Measurements from ENCODE around the gene SLC9A7. TPM values are rescaled to one million over a fixed set of nuclear protein-coding genes. Genes with fewer than 3 reads are reported as not detected.

SLC9A7 gene
- total and polyA plus RNA-seq, 2 experiments from 2014 or later, result 2.5 to 15.4 TPM

DNA sequence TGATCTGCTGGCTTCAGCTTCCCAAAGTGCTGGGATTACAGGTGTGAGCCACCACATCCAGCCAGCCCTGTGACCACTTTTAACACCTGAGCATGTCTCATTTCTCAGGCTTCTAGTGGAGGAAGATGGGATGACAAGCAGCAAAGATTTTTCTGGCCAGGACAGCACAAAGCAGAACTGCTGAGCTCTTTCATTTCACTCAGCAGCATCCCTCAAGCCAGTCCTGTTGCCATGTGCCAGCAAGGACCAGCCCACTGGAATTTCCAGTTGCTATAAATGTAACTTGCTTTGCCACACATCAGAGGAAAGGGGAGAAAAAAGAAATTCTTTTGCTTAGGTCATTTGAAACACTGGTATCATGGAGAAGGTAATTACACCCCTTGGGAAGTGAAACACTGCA lies 75.9 kb downstream of the SLC9A7 start:
- Mint-ChIP-seq H3K4me3 (no peak overlapping the region), H3K27me3 (ENCODE audit: insufficient read depth, low read depth, poor library complexity) (no peaks in the 10 kb centered on the region), H3K4me1 (peaks cover 10% of the 10 kb centered on the region; the same call in 2 of the 3 replicates), H3K9me3 (no peaks in the 10 kb centered on the region), H3K36me3 (ENCODE audit: low read depth) (peaks cover 7% of the 10 kb centered on the region; the same call in 2 of the 3 replicates), H3K27ac (no peak overlapping the region)
- Histone ChIP-seq H3K9me2 (ENCODE audit: insufficient read depth) (no peaks in the 10 kb centered on the region), H3K27ac (ENCODE audit: low read depth) (no peak overlapping the region), H3K27me3 (ENCODE audit: insufficient read depth) (no peaks in the 10 kb centered on the region), H3F3A (replicated peaks; ENCODE audit: low read depth) (no peaks in the 10 kb centered on the region), H3K36me3 (ENCODE audit: insufficient read depth) (no peaks in the 10 kb centered on the region), H3K4me2 (no peak overlapping the region), H4K20me1 (replicated peaks; ENCODE audit: insufficient read depth) (no peaks in the 10 kb centered on the region), H3K4me3 (no peak overlapping the region), H3K4me1 (ENCODE audit: insufficient read depth) (no peaks in the 10 kb centered on the region), H3K79me2 (replicated peaks; ENCODE audit: insufficient read depth) (no peaks in the 10 kb centered on the region; the same call in 1 of the 2 replicates), H2AFZ (no peak overlapping the region)
- DNase-seq (ENCODE audit: low spot score) (peak; percentile 50), ATAC-seq (peak; percentile 59)
- TF ChIP-seq EZH2phosphoT487 (IDR thresholded peaks at IDR 0.05; ENCODE audit: unreplicated experiment) (no peak), ZNF331 (CRISPR knock-in tag; IDR thresholded peaks at IDR 0.05; ENCODE audit: low read depth) (no peak)

DNA sequence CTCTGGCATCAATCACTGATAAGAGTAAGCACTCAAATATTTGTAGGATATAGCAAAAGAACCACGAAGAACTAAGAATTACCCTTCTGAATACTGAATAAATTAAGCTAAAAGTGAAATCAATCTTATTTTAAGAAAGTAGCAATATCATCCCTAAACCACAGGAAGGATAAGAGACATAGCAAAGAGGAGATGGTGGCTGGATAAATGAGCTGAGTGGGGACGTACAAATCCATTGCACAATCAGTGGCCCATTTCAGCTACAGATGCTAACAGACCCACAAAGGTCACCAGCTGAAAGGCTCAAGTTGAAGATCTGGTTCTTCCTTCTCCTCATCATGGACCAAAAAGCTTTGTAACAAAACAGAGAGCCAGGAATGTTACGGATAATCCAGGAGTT lies 77.1 kb downstream of the SLC9A7 start:
- Histone ChIP-seq H3K4me1 (ENCODE audit: insufficient read depth) (no peaks in the 10 kb centered on the region), H3K36me3 (ENCODE audit: insufficient read depth) (no peaks in the 10 kb centered on the region), H3K9me2 (ENCODE audit: insufficient read depth) (no peaks in the 10 kb centered on the region), H3K4me3 (no peak overlapping the region), H3F3A (replicated peaks; ENCODE audit: low read depth) (no peaks in the 10 kb centered on the region), H4K20me1 (replicated peaks; ENCODE audit: insufficient read depth) (no peaks in the 10 kb centered on the region), H2AFZ (no peak overlapping the region), H3K4me2 (no peak overlapping the region), H3K27ac (ENCODE audit: low read depth) (no peak overlapping the region), H3K79me2 (replicated peaks; ENCODE audit: insufficient read depth) (no peaks in the 10 kb centered on the region; the same call in 1 of the 2 replicates), H3K27me3 (ENCODE audit: insufficient read depth) (no peaks in the 10 kb centered on the region)
- no peak for ATAC-seq
- H3K4me1 Mint-ChIP-seq, result peaks cover 10% of the 10 kb centered on the region; the same call in 2 of the 3 replicates
- H3K4me3 Mint-ChIP-seq, result no peak overlapping the region
- no peak for DNase-seq (ENCODE audit: low spot score)
- no peak overlapping the region for H3K27ac Mint-ChIP-seq
- H3K9me3 Mint-ChIP-seq, result no peaks in the 10 kb centered on the region
- H3K36me3 Mint-ChIP-seq (ENCODE audit: low read depth), result peaks cover 7% of the 10 kb centered on the region; the same call in 2 of the 3 replicates
- no peaks in the 10 kb centered on the region for H3K27me3 Mint-ChIP-seq (ENCODE audit: insufficient read depth, low read depth, poor library complexity)
- no peak for TF ChIP-seq NANOG (IDR thresholded peaks at IDR 0.05; ENCODE audit: borderline replicate concordance)
- TF ChIP-seq POLR2AphosphoS5 (IDR thresholded peaks at IDR 0.05; ENCODE audit: low read depth), result no peak
- TF ChIP-seq CREB1 (CRISPR knock-in tag; IDR thresholded peaks at IDR 0.05; ENCODE audit: low read depth), result no peak
- no peak for TF ChIP-seq JUNB (IDR thresholded peaks at IDR 0.05; ENCODE audit: unreplicated experiment)
- TF ChIP-seq, protein P1, sequence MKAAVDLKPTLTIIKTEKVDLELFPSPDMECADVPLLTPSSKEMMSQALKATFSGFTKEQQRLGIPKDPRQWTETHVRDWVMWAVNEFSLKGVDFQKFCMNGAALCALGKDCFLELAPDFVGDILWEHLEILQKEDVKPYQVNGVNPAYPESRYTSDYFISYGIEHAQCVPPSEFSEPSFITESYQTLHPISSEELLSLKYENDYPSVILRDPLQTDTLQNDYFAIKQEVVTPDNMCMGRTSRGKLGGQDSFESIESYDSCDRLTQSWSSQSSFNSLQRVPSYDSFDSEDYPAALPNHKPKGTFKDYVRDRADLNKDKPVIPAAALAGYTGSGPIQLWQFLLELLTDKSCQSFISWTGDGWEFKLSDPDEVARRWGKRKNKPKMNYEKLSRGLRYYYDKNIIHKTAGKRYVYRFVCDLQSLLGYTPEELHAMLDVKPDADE (IDR thresholded peaks at IDR 0.05), result no peak
- no peak for TF ChIP-seq EZH2 (IDR thresholded peaks at IDR 0.05; ENCODE audit: low read depth, unreplicated experiment)
- TF ChIP-seq STAT1 (IDR thresholded peaks at IDR 0.05; ENCODE audit: unreplicated experiment), result no peak
- TF ChIP-seq, protein P2, sequence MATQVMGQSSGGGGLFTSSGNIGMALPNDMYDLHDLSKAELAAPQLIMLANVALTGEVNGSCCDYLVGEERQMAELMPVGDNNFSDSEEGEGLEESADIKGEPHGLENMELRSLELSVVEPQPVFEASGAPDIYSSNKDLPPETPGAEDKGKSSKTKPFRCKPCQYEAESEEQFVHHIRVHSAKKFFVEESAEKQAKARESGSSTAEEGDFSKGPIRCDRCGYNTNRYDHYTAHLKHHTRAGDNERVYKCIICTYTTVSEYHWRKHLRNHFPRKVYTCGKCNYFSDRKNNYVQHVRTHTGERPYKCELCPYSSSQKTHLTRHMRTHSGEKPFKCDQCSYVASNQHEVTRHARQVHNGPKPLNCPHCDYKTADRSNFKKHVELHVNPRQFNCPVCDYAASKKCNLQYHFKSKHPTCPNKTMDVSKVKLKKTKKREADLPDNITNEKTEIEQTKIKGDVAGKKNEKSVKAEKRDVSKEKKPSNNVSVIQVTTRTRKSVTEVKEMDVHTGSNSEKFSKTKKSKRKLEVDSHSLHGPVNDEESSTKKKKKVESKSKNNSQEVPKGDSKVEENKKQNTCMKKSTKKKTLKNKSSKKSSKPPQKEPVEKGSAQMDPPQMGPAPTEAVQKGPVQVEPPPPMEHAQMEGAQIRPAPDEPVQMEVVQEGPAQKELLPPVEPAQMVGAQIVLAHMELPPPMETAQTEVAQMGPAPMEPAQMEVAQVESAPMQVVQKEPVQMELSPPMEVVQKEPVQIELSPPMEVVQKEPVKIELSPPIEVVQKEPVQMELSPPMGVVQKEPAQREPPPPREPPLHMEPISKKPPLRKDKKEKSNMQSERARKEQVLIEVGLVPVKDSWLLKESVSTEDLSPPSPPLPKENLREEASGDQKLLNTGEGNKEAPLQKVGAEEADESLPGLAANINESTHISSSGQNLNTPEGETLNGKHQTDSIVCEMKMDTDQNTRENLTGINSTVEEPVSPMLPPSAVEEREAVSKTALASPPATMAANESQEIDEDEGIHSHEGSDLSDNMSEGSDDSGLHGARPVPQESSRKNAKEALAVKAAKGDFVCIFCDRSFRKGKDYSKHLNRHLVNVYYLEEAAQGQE (IDR thresholded peaks at IDR 0.05; ENCODE audit: unreplicated experiment), result no peak
- no peak for TF ChIP-seq EZH2phosphoT487 (IDR thresholded peaks at IDR 0.05; ENCODE audit: unreplicated experiment)
- no peak for TF ChIP-seq ZNF331 (CRISPR knock-in tag; IDR thresholded peaks at IDR 0.05; ENCODE audit: low read depth)
- TF ChIP-seq, protein P3, sequence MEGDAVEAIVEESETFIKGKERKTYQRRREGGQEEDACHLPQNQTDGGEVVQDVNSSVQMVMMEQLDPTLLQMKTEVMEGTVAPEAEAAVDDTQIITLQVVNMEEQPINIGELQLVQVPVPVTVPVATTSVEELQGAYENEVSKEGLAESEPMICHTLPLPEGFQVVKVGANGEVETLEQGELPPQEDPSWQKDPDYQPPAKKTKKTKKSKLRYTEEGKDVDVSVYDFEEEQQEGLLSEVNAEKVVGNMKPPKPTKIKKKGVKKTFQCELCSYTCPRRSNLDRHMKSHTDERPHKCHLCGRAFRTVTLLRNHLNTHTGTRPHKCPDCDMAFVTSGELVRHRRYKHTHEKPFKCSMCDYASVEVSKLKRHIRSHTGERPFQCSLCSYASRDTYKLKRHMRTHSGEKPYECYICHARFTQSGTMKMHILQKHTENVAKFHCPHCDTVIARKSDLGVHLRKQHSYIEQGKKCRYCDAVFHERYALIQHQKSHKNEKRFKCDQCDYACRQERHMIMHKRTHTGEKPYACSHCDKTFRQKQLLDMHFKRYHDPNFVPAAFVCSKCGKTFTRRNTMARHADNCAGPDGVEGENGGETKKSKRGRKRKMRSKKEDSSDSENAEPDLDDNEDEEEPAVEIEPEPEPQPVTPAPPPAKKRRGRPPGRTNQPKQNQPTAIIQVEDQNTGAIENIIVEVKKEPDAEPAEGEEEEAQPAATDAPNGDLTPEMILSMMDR (conservative IDR thresholded peaks at IDR 0.05; ENCODE audit: low read depth in 2 of 2), result no peak

Measured in GM23338 (cell line).